Stomach (tissue), 9 donors: Measurements from ENCODE around the gene RPTOR. TPM values are rescaled to one million over a fixed set of nuclear protein-coding genes. Genes with fewer than 3 reads are reported as not detected.

Experiments used
- DNase-seq, 2 donors: peaks; one replicate each; pipeline versions ENCODE4 v3.0.0 to v3.0.0-alpha.2; 2013 to 2019
- H3K27ac ChIP-seq, 5 donors: fragments of 200-600 bp in 4 of 5; sonication (generic) in 4 of 5; one replicate each; pipeline ENCODE4 v1.5.1; 2013 to 2019; ENCODE audit warnings: mild to moderate bottlenecking in 1 of 5, moderate library complexity in 1 of 5
- H3K27me3 ChIP-seq, 3 donors: fragments of 200-600 bp; sonication (generic); one replicate each; pipeline ENCODE4 v1.5.1; 2017 to 2019; ENCODE audit warnings: mixed run types in 1 of 3
- H3K36me3 ChIP-seq, 4 donors: fragments of 200-600 bp; sonication (generic); 1 replicate in 3 of 4; 2 replicates in 1 of 4; pipeline ENCODE4 v1.5.1; 2016 to 2019
- H3K4me1 ChIP-seq, 4 donors: fragments of 200-600 bp; sonication (generic); one replicate each; pipeline ENCODE4 v1.5.1; 2016 to 2019
- H3K4me3 ChIP-seq, 4 donors: fragments of 200-600 bp; sonication (generic) in 3 of 4; one replicate each; pipeline ENCODE4 v1.5.1; 2016 to 2019; ENCODE audit warnings: mild to moderate bottlenecking in 1 of 4
- H3K9me3 ChIP-seq, 4 donors: fragments of 200-600 bp; sonication (generic); one replicate each; pipeline ENCODE4 v1.5.1; 2016 to 2019
- CTCF ChIP-seq, 7 experiments: fragments of 450-650 bp in 4 of 7; fragments of 200-600 bp in 3 of 7; sonication (generic) in 3 of 7; IDR thresholded peaks; one replicate each; pipeline ENCODE4 v1.5.1; 2016 to 2019; ENCODE audit warnings: antibody characterized with exemption in 7 of 7, control low read depth in 2 of 7, mild to moderate bottlenecking in 1 of 7
- EP300 ChIP-seq: sonication (generic); formaldehyde crosslinking; IDR thresholded peaks from one replicate; pipeline ENCODE4 v1.6.1; 2017; ENCODE audit warnings: antibody characterized with exemption
- POLR2A ChIP-seq, 4 donors: fragments of 450-650 bp; IDR thresholded peaks; one replicate each; pipeline ENCODE4 v1.6.1; 2016; ENCODE audit warnings: antibody characterized with exemption in 4 of 4, control low read depth in 2 of 4, mild to moderate bottlenecking in 1 of 4, moderate library complexity in 1 of 4
- POLR2AphosphoS5 ChIP-seq, 3 donors: sonication (generic); formaldehyde crosslinking; IDR thresholded peaks; one replicate each; pipeline ENCODE4 v1.6.1; 2016; ENCODE audit warnings: antibody characterized with exemption in 3 of 3
- WGBS, 5 donors: extraction: QIAGEN DNeasy Blood & Tissue Kit in 3 of 5; methylation state at CpG; one replicate each; pipeline versions ENCODE4 v1.1.5 to v1.1.7; 2013 to 2018; 5-methylcytosine and 5-hydroxymethylcytosine counted together
- intact Hi-C: fragments of 100-400 bp; cut with DNase I; formaldehyde crosslinking; loops from one replicate; pipeline ENCODE4 v1.15.1; 2023; ENCODE audit warnings: low total_unique reads
- polyA plus RNA-seq, 3 donors: library from polyadenylated mRNA; stranded (reverse); fragments of 200-250 nt; gene quantifications; one replicate each; pipeline ENCODE4 v1.2.3, GENCODE V29; 2013
- total RNA-seq, 5 donors: library from RNA; depleted of rRNA; stranded (reverse); fragments of >200 nt; gene quantifications; one replicate each; pipeline versions ENCODE4 v1.1.0 to v1.2.3, GENCODE V29; 2014 to 2016
- donor health status: healthy with polysubstance abuse.
- donor health status: Bipolar disorder and iron deficiency.
- donor health status: healthy.

Gene RPTOR
- total and polyA plus RNA-seq, 8 donors = 3.8 to 103 (median 19.3) TPM

- intact Hi-C loops = no loop called here
- DNase-seq = no peak
- 88 to 95% (median 90%) methylated on average over 17 of the region's 17 CpGs for WGBS, 5 donors
- TF ChIP-seq EP300 = no peak
- TF ChIP-seq POLR2A (IDR thresholded peaks at IDR 0.05) = no peak
- no peak for TF ChIP-seq CTCF (IDR thresholded peaks at IDR 0.05)
- no peak for TF ChIP-seq POLR2AphosphoS5 (IDR thresholded peaks at IDR 0.05)
- no peaks in the 10 kb centered on the region for H3K27me3 ChIP-seq
- no peak overlapping the region for H3K27ac ChIP-seq
- no peaks in the 10 kb centered on the region for H3K9me3 ChIP-seq
- no peak overlapping the region for H3K4me3 ChIP-seq
- peaks cover 0 to 22% (median 9%) of the 10 kb centered on the region in 4 donors for H3K4me1 ChIP-seq
- peaks cover 0 to 34% (median 30%) of the 10 kb centered on the region in 4 donors for H3K36me3 ChIP-seq
Measured at GRCh38 chr17:80753685-80754345, 209.2 kb downstream of the RPTOR start.

GRCh38 chr17:80754846-80755245 lies 210.2 kb downstream of the RPTOR start:
- no peak overlapping the region for H3K27ac ChIP-seq
- no peak for TF ChIP-seq POLR2AphosphoS5 (IDR thresholded peaks at IDR 0.05)
- TF ChIP-seq EP300 = no peak
- no peak for DNase-seq
- H3K4me1 ChIP-seq = peaks cover 0 to 32% (median 15%) of the 10 kb centered on the region in 4 donors
- no peak overlapping the region for H3K4me3 ChIP-seq
- H3K9me3 ChIP-seq = no peaks in the 10 kb centered on the region
- WGBS, 5 donors = 91 to 96% (median 94%) methylated on average over 9 of the region's 9 CpGs
- no peaks in the 10 kb centered on the region for H3K27me3 ChIP-seq
- peaks cover 0 to 34% (median 30%) of the 10 kb centered on the region in 4 donors for H3K36me3 ChIP-seq
- intact Hi-C loops = no loop called here

DNA sequence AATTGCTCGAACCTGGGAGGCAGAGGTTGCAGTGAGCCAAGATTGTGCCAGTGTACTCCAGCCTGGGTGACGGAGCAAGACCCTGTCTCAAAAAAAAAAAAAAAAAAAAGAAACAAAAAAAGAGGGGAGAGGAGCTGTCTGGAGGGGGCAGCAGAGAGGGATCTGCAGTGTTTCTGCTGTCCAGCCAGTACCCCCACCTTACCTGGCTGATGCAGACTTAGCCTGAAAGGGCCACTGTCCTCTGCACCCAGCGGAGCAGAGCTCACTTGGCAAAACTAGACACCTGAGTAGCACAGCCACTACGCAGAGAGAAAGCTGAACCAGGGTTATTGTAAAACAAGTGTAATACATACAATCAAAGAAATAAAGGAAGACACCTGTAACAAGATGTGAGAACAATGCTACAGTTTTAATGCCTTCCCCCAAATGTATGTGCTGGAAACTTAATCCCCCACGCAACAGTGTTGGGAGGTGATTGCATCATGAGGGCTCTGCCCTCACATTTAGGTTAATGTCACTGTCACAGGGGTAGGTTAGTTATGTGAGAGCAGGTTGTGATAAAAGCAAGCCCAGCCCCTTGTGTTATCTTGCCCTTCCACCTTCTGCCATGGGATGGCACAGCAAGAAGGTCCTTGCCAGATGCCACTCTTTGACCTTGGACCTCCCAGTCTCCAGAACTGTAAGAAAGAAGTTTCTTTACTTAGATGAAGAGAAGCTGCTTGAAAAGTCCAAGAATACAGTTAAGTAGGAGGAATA lies 211.2 kb downstream of the RPTOR start:
- Histone ChIP-seq H3K36me3 (peaks cover 0 to 34% (median 30%) of the 10 kb centered on the region in 4 donors), H3K9me3 (no peaks in the 10 kb centered on the region), H3K27me3 (no peaks in the 10 kb centered on the region), H3K4me1 (peaks cover 6 to 41% (median 24%) of the 10 kb centered on the region in 4 donors), H3K4me3 (no peak overlapping the region), H3K27ac (no peak overlapping the region)
- 91 to 97% (median 96%) methylated on average over 5 of the region's 5 CpGs for WGBS, 5 donors
- intact Hi-C loops = no loop called here
- no peak for DNase-seq
- no peak for TF ChIP-seq POLR2A (IDR thresholded peaks at IDR 0.05)
- no peak for TF ChIP-seq CTCF (IDR thresholded peaks at IDR 0.05)
- no peak for TF ChIP-seq EP300
- no peak for TF ChIP-seq POLR2AphosphoS5 (IDR thresholded peaks at IDR 0.05)

GRCh38 chr17:80758481-80759376 lies 214.1 kb downstream of the RPTOR start:
- H3K4me3 ChIP-seq = no peak overlapping the region
- TF ChIP-seq CTCF (IDR thresholded peaks at IDR 0.05) = no peak
- no peak for TF ChIP-seq POLR2A (IDR thresholded peaks at IDR 0.05)
- no peak for TF ChIP-seq EP300
- no peak for TF ChIP-seq POLR2AphosphoS5 (IDR thresholded peaks at IDR 0.05)
- H3K36me3 ChIP-seq = peaks cover 0 to 33% (median 28%) of the 10 kb centered on the region in 4 donors
- DNase-seq = peak in 1 of 2 donors; percentile 45
- peaks cover 6 to 31% (median 18%) of the 10 kb centered on the region in 4 donors for H3K4me1 ChIP-seq
- H3K27ac ChIP-seq = peak overlapping the region; percentile 16 to 62 (median 54)
- no peaks in the 10 kb centered on the region for H3K9me3 ChIP-seq
- intact Hi-C loops = no loop called here
- H3K27me3 ChIP-seq = no peaks in the 10 kb centered on the region
- 77 to 88% (median 85%) methylated on average over 18 of the region's 18 CpGs for WGBS, 5 donors
